HT-29 (cell line): ENCODE measurements around the gene USP48. TPM values are rescaled to one million over a fixed set of nuclear protein-coding genes. Genes with fewer than 3 reads are reported as not detected.
"Not testable (repeated sequence)": the region's sequence is repeated elsewhere in the genome, so short reads cannot be mapped to it uniquely, and the experiment has no call there.

Experiments used
- DNase-seq: peaks from one replicate; pipeline ENCODE4 v3.0.0-alpha.2; 2015; ENCODE audit warnings: low spot score
- total RNA-seq: library from RNA; depleted of rRNA; stranded (reverse); fragments of >200 nt; shearing (Covaris generic); gene quantifications from 2 replicates; pipeline ENCODE4 v1.2.3, GENCODE V29; 2014

USP48 gene
- total RNA-seq, 1 experiment from 2014 or later = 19.5 TPM

- DNase-seq = no peak
Measured at GRCh38 chr1:21815724-21816321, 32.9 kb upstream of the USP48 start.

GRCh38 chr1:21814981-21815582 is 32.1 kb upstream of the USP48 start:
- no peak for DNase-seq

- no peak for DNase-seq
Measured at GRCh38 chr1:21814241-21814918, 31.4 kb upstream of the USP48 start.

- DNase-seq = no peak
Measured at GRCh38 chr1:21813542-21813941, 30.6 kb upstream of the USP48 start.

- peak; percentile 70 for DNase-seq
Measured at GRCh38 chr1:21811875-21812305, 28.9 kb upstream of the USP48 start, which contains the start of gene LDLRAD2. TSS of gene LDLRAD2 (plus strand) at chr1:21812265. CDS start at chr1:21812452, 187 bp downstream.

- DNase-seq = no peak
Measured at GRCh38 chr1:21804536-21804935, 21.6 kb upstream of the USP48 start.

- peak; percentile 30 for DNase-seq
Measured at GRCh38 chr1:21801100-21801499, 18.2 kb upstream of the USP48 start.

- DNase-seq = no peak
Measured at GRCh38 chr1:21799730-21800129, 16.8 kb upstream of the USP48 start.

GRCh38 chr1:21795075-21795474 is 12.1 kb upstream of the USP48 start:
- DNase-seq = no peak

- no peak for DNase-seq
Measured at GRCh38 chr1:21794656-21795055, 11.7 kb upstream of the USP48 start.

GRCh38 chr1:21793104-21793503 is 10.2 kb upstream of the USP48 start:
- DNase-seq = no peak

- no peak for DNase-seq
Measured at GRCh38 chr1:21786640-21787039, 3.7 kb upstream of the USP48 start.

GRCh38 chr1:21785764-21786163 is 2.8 kb upstream of the USP48 start:
- DNase-seq = not testable (repeated sequence)

GRCh38 chr1:21783679-21784603 is 992 bp upstream of the USP48 start:
- no peak for DNase-seq

- DNase-seq = peak; percentile 73
Measured at GRCh38 chr1:21782349-21782867, 541 bp downstream of the USP48 start.

GRCh38 chr1:21781815-21782348 is 1.1 kb downstream of the USP48 start:
- DNase-seq = peak; percentile 51

GRCh38 chr1:21779613-21780521 is 3.1 kb downstream of the USP48 start:
- DNase-seq = no peak

- no peak for DNase-seq
Measured at GRCh38 chr1:21778405-21778727, 4.6 kb downstream of the USP48 start.

- not testable (repeated sequence) for DNase-seq
Measured at GRCh38 chr1:21776925-21777324, 6.0 kb downstream of the USP48 start.

GRCh38 chr1:21775985-21776562 is 6.9 kb downstream of the USP48 start:
- DNase-seq = no peak
